GM19455 (cell line): ENCODE measurements around the gene DRAP1.
"Not testable (repeated sequence)": the region's sequence is repeated elsewhere in the genome, so short reads cannot be mapped to it uniquely, and the experiment has no call there.

Experiments
- ATAC-seq: cut with Tn5 transposase; IDR thresholded peaks from one replicate; pipeline ENCODE4 v1.9.1; 2021; ENCODE audit not compliant: unreplicated experiment

Gene DRAP1

GRCh38 chr11:65931773-65932557 lies 12.7 kb downstream of the DRAP1 start:
- no peak for ATAC-seq

- no peak for ATAC-seq
Observed at GRCh38 chr11:65932558-65932919, 13.3 kb downstream of the DRAP1 start.

- no peak for ATAC-seq
Observed at GRCh38 chr11:65934014-65934413, 14.8 kb downstream of the DRAP1 start.

GRCh38 chr11:65937766-65938165 lies 18.5 kb downstream of the DRAP1 start:
- ATAC-seq, result no peak

GRCh38 chr11:65941720-65942310 lies 22.6 kb downstream of the DRAP1 start:
- ATAC-seq, result no peak

GRCh38 chr11:65942531-65942930 lies 23.3 kb downstream of the DRAP1 start:
- no peak for ATAC-seq

- no peak for ATAC-seq
Observed at GRCh38 chr11:65944191-65944590, 25.0 kb downstream of the DRAP1 start.

- no peak for ATAC-seq
Observed at GRCh38 chr11:65944767-65945166, 25.5 kb downstream of the DRAP1 start.

GRCh38 chr11:65945430-65945911 lies 26.2 kb downstream of the DRAP1 start, which contains the start of gene TSGA10IP:
Gene TSGA10IP (plus strand): TSS chr11:65945480. CDS start chr11:65945676, 196 bp downstream.
- ATAC-seq, result no peak

- ATAC-seq, result no peak
Observed at GRCh38 chr11:65945941-65946558, 26.8 kb downstream of the DRAP1 start.

GRCh38 chr11:65946655-65947054 lies 27.4 kb downstream of the DRAP1 start:
- no peak for ATAC-seq

GRCh38 chr11:65947133-65947532 lies 27.9 kb downstream of the DRAP1 start:
- ATAC-seq, result no peak

GRCh38 chr11:65947603-65948125 lies 28.4 kb downstream of the DRAP1 start:
- ATAC-seq, result no peak

- not testable (repeated sequence) for ATAC-seq
Observed at GRCh38 chr11:65950711-65951110, 31.5 kb downstream of the DRAP1 start.

- ATAC-seq, result not testable (repeated sequence)
Observed at GRCh38 chr11:65951641-65952040, 32.4 kb downstream of the DRAP1 start.

GRCh38 chr11:65952052-65952521 lies 32.9 kb downstream of the DRAP1 start:
- no peak for ATAC-seq

- no peak for ATAC-seq
Observed at GRCh38 chr11:65953471-65953870, 34.2 kb downstream of the DRAP1 start.

GRCh38 chr11:65954771-65955170 lies 35.5 kb downstream of the DRAP1 start:
- no peak for ATAC-seq

GRCh38 chr11:65958291-65958690 lies 39.1 kb downstream of the DRAP1 start:
- no peak for ATAC-seq

GRCh38 chr11:65958774-65959420 lies 39.7 kb downstream of the DRAP1 start:
- no peak for ATAC-seq

- ATAC-seq, result no peak
Observed at GRCh38 chr11:65960824-65961266, 41.6 kb downstream of the DRAP1 start.
